ENCODE measurements around the gene CCL5.
"Not testable (repeated sequence)": the region's sequence is repeated elsewhere in the genome, so short reads cannot be mapped to it uniquely, and the experiment has no call there.

Gene CCL5

GRCh38 chr17:35906926-35907637 is 26.9 kb upstream of the CCL5 start:
- in situ Hi-C loops (cut with MboI; ENCODE audit: low sequenced_read_pairs), result no loop called here
- H3K36me3 ChIP-seq (replicated peaks), result no peaks in the 10 kb centered on the region
- H3K4me1 ChIP-seq, result peaks cover 18% of the 10 kb centered on the region
- H3K9me3 ChIP-seq, result no peaks in the 10 kb centered on the region
- H3K4me3 ChIP-seq, result no peak overlapping the region
- no peaks in the 10 kb centered on the region for H3K27me3 ChIP-seq (ENCODE audit: low read depth)
- no peak for DNase-seq (ENCODE audit: low spot score in 2 of 2)

GRCh38 chr17:35906191-35906925 is 26.2 kb upstream of the CCL5 start:
- Histone ChIP-seq H3K27me3 (ENCODE audit: low read depth) (no peaks in the 10 kb centered on the region), H3K36me3 (replicated peaks) (no peaks in the 10 kb centered on the region), H3K9me3 (no peaks in the 10 kb centered on the region), H3K4me1 (peaks cover 18% of the 10 kb centered on the region), H3K4me3 (no peak overlapping the region)
- DNase-seq (ENCODE audit: low spot score in 2 of 2), result no peak
- in situ Hi-C loops (cut with MboI; ENCODE audit: low sequenced_read_pairs), result no loop called here

DNA sequence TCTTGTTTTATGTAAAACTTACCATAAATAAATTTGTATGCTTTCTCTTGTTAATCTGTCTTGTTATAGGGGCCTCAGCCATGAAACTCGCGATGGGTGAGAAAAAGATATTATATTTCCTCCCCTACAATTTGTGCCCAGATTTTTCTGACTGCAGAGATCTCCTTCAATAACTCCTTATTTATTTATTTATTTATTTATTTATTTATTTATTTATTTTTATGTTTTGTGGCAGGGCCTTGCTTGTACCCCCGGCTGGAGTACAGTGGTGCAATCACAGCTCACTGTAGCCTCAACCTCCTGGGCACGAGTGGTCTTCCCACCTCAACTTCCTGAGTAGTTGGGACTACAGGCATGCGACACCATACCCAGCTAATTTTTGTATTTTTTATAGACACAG is 23.3 kb upstream of the CCL5 start:
- in situ Hi-C loops (cut with MboI; ENCODE audit: low sequenced_read_pairs), result no loop called here
- no peak overlapping the region for H3K4me3 ChIP-seq
- H3K4me1 ChIP-seq, result peaks cover 18% of the 10 kb centered on the region
- no peaks in the 10 kb centered on the region for H3K27me3 ChIP-seq (ENCODE audit: low read depth)
- no peak for DNase-seq (ENCODE audit: low spot score in 2 of 2)
- no peaks in the 10 kb centered on the region for H3K36me3 ChIP-seq (replicated peaks)
- H3K9me3 ChIP-seq, result no peaks in the 10 kb centered on the region

- Histone ChIP-seq H3K27me3 (ENCODE audit: low read depth) (no peaks in the 10 kb centered on the region), H3K9me3 (no peaks in the 10 kb centered on the region), H3K4me1 (peaks cover 18% of the 10 kb centered on the region), H3K4me3 (no peak overlapping the region), H3K36me3 (replicated peaks) (no peaks in the 10 kb centered on the region)
- in situ Hi-C loops (cut with MboI; ENCODE audit: low sequenced_read_pairs), result no loop called here
- no peak for DNase-seq (ENCODE audit: low spot score in 2 of 2)
These were observed 21.5 kb upstream of the CCL5 start for GRCh38 chr17:35901631-35902175.

DNA sequence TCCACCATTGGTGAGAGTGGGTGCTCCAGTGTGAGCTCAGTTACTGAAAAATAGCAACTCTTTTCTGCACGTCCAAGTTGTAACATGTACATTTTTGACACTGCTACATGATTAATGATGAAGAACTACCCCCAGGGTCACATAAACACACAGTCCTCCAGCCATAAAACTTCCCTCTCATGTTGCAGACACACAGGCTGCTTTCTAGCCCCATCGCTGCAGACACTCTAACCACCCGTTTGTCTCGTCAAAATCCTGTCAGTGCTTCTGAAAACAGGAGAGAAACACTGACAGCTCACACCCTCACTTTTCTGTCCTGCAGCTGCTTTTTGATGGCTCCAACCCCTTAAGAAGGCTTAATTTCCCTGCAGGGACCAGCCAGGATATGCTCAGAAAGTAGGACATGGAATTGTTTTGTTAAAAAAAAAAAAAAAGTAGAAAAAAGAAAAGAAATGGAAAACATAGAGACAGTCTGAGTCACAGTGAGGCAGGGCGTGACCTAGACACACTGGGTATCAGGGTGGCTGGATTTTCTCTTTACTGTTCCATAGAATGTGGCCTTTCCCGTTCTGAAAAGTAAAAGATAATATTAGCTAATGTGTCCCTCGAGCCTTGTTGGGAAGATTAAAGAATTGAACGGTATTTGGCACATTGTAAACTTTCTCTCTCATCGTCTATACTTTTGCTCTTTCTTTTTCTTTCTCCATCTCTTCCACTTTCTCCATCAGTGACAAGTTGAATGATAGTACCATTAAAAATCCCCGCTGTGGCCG is 20.7 kb upstream of the CCL5 start:
- H3K36me3 ChIP-seq (replicated peaks), result no peaks in the 10 kb centered on the region
- no peak for DNase-seq (ENCODE audit: low spot score in 2 of 2)
- H3K27me3 ChIP-seq (ENCODE audit: low read depth), result no peaks in the 10 kb centered on the region
- in situ Hi-C loops (cut with MboI; ENCODE audit: low sequenced_read_pairs), result no loop called here
- H3K4me3 ChIP-seq, result no peak overlapping the region
- H3K4me1 ChIP-seq, result peaks cover 18% of the 10 kb centered on the region
- no peaks in the 10 kb centered on the region for H3K9me3 ChIP-seq

DNA sequence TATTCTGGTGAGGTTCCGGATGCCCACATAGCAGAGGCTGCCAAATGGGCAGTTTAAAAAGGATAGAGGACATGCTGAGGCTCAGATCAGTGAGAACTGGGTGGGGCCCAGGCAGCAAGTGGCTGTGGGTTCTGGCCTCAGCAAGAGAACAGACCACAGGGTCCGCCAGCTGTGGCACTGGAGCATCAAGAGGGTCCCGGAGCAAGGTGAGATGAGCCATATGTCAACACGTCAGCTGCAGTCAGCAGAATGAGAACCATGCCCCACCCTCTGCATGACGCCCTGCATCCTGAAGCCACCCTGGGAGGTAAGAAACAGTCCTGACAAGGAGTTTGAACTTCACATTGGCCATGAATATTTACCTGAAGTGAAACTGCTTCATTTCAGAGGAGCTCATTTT is 20.1 kb upstream of the CCL5 start:
- Histone ChIP-seq H3K4me1 (peaks cover 18% of the 10 kb centered on the region), H3K36me3 (replicated peaks) (no peaks in the 10 kb centered on the region), H3K27me3 (ENCODE audit: low read depth) (no peaks in the 10 kb centered on the region), H3K9me3 (no peaks in the 10 kb centered on the region), H3K4me3 (no peak overlapping the region)
- in situ Hi-C loops (cut with MboI; ENCODE audit: low sequenced_read_pairs), result no loop called here
- DNase-seq (ENCODE audit: low spot score in 2 of 2), result no peak

- Histone ChIP-seq H3K36me3 (replicated peaks) (no peaks in the 10 kb centered on the region), H3K9me3 (no peaks in the 10 kb centered on the region), H3K4me3 (no peak overlapping the region), H3K27me3 (ENCODE audit: low read depth) (no peaks in the 10 kb centered on the region), H3K4me1 (peaks cover 7% of the 10 kb centered on the region)
- in situ Hi-C loops (cut with MboI; ENCODE audit: low sequenced_read_pairs), result no loop called here
- no peak for DNase-seq (ENCODE audit: low spot score in 2 of 2)
These were observed 18.3 kb upstream of the CCL5 start for GRCh38 chr17:35898283-35899070.

GRCh38 chr17:35897772-35898171 is 17.6 kb upstream of the CCL5 start:
- H3K27me3 ChIP-seq (ENCODE audit: low read depth); DNase-seq (ENCODE audit: low spot score in 2 of 2); H3K4me3 ChIP-seq; H3K9me3 ChIP-seq; H3K36me3 ChIP-seq (replicated peaks); in situ Hi-C loops (cut with MboI; ENCODE audit: low sequenced_read_pairs); H3K4me1 ChIP-seq: not testable (repeated sequence)

DNA sequence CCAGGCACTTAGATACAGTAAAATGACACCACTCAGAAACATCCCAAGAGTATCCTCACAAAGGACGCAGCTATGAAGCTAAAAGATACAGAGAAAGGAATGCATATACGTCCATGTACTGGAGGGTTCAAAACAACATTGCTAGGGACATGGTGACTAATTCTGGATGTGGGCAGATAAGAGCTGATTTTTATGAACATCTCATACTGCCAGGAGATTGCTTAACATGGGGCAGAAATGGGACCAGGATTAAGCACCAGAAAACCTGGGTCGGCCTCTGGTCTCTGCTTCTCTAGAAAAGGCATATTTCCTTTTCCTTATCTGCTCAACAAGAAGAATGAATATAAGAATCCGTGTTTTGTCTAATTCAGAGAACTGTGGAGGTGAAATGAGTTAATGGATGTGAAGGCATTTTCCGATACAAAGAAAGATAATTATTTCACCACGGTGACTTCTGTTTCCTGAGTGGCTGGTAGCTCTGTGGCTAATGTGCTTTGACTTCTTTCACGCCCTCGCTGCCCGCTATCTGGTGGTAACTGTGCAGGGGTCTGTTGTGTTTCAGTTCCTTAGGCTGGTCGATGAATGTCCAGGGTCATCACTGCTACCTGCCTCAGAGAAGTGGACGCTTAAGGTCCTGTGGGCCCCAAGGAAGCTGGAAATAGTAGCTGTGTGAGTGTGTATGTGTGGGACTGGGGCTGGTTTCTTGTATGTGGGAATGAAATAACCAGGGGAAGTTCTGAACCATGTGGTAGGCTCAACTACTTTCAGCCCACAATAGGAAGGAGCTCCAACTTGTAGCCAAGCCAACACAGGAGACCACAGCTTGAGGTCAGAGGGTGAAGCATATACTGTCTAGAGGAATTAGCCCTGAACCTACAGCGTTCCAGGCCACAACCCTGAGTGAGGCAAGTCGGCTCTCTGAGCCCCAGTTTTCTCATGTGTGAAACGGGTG is 15.8 kb upstream of the CCL5 start:
- DNase-seq (ENCODE audit: low spot score in 2 of 2), result no peak
- no peaks in the 10 kb centered on the region for H3K36me3 ChIP-seq (replicated peaks)
- no peaks in the 10 kb centered on the region for H3K4me1 ChIP-seq
- in situ Hi-C loops (cut with MboI; ENCODE audit: low sequenced_read_pairs), result no loop called here
- H3K4me3 ChIP-seq, result no peak overlapping the region
- H3K9me3 ChIP-seq, result no peaks in the 10 kb centered on the region
- H3K27me3 ChIP-seq (ENCODE audit: low read depth), result no peaks in the 10 kb centered on the region

DNA sequence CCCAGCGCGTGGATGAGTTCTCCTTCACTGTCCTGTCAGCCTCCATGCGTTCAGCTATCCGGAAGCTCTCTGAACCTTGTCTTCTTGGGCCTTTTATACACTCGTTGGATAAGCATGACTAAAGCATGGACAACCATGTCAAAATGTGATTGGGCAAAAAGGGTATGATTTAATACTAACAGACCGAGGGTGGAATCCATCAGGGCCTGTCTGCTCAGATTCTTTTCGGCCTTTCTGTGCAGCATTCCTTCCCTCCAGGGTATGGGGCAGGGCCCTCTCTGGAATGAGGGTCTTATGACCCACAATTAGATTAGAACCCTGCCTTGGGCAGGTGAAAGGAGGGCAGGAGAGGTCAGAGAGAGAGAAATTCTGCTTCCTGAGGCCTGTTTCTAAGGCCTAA is 14.0 kb upstream of the CCL5 start:
- Histone ChIP-seq H3K4me3 (no peak overlapping the region), H3K9me3 (no peaks in the 10 kb centered on the region), H3K36me3 (replicated peaks) (no peaks in the 10 kb centered on the region), H3K4me1 (peaks cover 6% of the 10 kb centered on the region; the same call in 1 of the 2 replicates), H3K27me3 (ENCODE audit: low read depth) (no peaks in the 10 kb centered on the region)
- DNase-seq (ENCODE audit: low spot score in 2 of 2), result no peak
- in situ Hi-C loops (cut with MboI; ENCODE audit: low sequenced_read_pairs), result no loop called here

DNA sequence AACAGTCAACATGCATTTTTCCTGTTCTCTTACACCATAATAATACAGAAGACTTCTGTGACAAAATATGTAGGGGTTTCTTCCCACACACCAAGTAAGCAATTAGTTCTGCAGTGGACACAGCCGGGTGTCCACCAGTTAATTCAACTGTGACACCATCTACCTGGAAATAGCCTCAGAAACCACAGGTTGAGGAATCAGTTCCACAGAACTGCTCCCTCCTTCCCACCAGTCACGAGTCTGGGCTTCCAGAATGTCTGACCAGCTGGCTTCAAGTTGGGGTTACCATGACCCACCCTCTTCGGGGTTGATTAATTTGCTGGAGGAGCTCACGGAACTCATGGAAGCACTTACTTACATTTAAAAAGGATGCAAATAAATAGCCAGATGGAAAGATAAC is 13.6 kb upstream of the CCL5 start:
- Histone ChIP-seq H3K4me3 (no peak overlapping the region), H3K27me3 (ENCODE audit: low read depth) (no peaks in the 10 kb centered on the region), H3K9me3 (no peaks in the 10 kb centered on the region), H3K36me3 (replicated peaks) (no peaks in the 10 kb centered on the region), H3K4me1 (peaks cover 6% of the 10 kb centered on the region; the same call in 1 of the 2 replicates)
- in situ Hi-C loops (cut with MboI; ENCODE audit: low sequenced_read_pairs), result no loop called here
- DNase-seq (ENCODE audit: low spot score in 2 of 2), result no peak

DNA sequence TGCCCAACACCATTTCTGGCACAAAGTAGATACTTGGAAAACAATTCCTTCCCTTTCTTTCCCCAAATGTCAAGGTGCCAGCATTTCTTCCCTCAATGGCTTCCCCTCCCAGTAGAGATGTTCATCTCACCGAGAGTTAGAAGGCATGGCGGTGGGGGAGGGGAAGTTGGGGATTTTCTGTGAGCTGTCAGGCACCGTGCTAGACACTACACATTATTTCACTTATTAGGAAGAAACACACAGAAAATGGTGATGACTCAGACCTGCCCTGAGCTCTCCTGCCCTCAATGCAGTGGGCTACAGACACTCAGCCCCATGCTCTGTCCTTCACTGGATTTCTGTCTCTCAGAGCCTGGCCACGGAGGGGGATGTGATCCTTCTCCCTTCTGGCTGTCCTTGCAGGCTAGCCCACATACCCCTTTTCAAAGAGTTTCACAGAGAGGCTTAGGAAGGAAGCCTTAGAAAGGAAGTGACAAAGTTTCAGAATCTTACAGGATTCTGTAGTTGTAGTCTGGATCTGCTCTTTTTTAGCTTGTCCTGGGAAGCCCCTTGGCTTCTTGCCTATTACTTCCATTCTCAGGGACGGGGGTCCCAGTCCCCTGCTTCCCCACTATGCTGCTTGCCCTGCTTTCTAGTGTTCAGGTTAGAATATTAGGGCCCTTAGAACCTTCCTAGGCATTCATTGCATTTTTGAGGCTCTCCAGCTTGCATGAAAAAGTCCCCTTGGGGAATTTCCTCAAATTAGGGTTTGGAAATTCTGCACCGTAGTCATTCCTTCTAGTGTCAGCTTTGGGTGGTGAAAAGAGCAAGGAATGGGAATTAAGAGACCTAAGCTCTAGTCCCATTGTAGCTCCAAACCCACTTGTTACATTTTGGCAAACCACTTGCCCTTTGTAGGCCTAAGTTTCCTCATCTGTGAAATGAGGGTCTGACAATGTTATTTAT is 12.2 kb upstream of the CCL5 start:
- H3K36me3 ChIP-seq (replicated peaks), result no peaks in the 10 kb centered on the region
- no peak overlapping the region for H3K4me3 ChIP-seq
- H3K4me1 ChIP-seq, result peaks cover 6% of the 10 kb centered on the region; the same call in 1 of the 2 replicates
- no peaks in the 10 kb centered on the region for H3K27me3 ChIP-seq (ENCODE audit: low read depth)
- no peaks in the 10 kb centered on the region for H3K9me3 ChIP-seq
- no peak for DNase-seq (ENCODE audit: low spot score in 2 of 2)
- in situ Hi-C loops (cut with MboI; ENCODE audit: low sequenced_read_pairs), result no loop called here
